Measurements from ENCODE around the gene DGKB. TPM values are rescaled to one million over a fixed set of nuclear protein-coding genes. Genes with fewer than 3 reads are reported as not detected.

DGKB gene
- total RNA-seq, 6 experiments from 2014 or later = 0.23 to 0.76 (median 0.61) TPM

DNA sequence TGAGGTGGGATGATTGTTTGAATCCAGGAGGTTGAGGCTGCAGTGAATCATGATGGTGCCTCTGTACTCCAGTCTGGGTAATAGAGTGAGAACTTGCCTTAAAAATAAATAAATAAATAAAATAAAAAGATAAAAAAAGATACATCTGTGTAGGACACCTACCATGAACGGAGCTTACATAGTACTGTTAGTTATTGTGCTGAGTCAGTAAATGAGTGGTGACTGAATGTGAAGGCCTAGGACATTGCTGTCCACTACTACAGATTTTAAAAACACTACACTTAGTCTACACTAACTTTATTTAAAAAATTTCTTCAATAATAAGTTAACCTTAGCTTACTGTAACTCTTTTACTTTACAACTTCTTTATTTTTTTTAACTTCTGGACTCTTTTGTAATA lies 806.4 kb downstream of the DGKB start:
- H3K27ac Mint-ChIP-seq = no peak overlapping the region
- no peaks in the 10 kb centered on the region for H3K9me3 Mint-ChIP-seq
- H3K4me3 Mint-ChIP-seq = no peak overlapping the region
- H3K27me3 Mint-ChIP-seq (ENCODE audit: insufficient read depth) = no peaks in the 10 kb centered on the region; the same call in 1 of the 2 replicates
- no peaks in the 10 kb centered on the region for H3K36me3 Mint-ChIP-seq (ENCODE audit: low read depth)
- no peaks in the 10 kb centered on the region for H3K4me1 Mint-ChIP-seq (ENCODE audit: low read depth)
- DNase-seq = no peak
- TF ChIP-seq, protein P1, sequence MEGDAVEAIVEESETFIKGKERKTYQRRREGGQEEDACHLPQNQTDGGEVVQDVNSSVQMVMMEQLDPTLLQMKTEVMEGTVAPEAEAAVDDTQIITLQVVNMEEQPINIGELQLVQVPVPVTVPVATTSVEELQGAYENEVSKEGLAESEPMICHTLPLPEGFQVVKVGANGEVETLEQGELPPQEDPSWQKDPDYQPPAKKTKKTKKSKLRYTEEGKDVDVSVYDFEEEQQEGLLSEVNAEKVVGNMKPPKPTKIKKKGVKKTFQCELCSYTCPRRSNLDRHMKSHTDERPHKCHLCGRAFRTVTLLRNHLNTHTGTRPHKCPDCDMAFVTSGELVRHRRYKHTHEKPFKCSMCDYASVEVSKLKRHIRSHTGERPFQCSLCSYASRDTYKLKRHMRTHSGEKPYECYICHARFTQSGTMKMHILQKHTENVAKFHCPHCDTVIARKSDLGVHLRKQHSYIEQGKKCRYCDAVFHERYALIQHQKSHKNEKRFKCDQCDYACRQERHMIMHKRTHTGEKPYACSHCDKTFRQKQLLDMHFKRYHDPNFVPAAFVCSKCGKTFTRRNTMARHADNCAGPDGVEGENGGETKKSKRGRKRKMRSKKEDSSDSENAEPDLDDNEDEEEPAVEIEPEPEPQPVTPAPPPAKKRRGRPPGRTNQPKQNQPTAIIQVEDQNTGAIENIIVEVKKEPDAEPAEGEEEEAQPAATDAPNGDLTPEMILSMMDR (IDR thresholded peaks at IDR 0.05) = no peak

DNA sequence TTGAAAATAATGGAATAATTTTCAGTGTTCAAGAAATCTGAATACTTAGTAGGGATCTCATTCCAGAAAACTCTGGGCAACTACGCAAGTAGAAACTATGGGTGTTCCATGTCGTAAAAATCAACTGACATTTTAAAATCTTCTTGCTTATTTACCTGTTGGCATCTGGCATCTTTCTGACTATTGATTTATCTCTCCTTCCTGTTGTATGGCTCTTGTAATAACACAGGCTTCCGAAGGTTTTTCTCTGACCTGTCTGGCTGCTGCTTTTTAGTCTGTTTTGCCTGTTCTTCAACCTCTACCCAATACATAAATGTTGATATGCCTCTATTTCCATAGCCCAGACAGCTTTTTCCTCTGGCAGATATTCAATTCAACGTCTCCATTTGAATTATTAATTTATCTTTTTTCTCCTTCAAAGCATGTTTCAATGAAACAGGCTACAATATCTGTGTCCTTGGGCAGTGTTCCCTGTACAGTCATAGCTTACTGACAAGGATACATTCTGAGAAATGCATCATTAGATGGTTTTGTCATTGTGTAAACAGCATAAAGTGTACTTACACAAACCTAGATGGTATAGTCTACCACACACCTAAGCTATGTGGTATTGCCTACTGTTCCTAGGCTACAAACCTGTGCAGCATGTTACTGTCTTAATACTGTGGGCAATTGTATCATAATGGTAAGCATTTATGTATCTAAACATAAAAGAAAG lies 807.2 kb downstream of the DGKB start:
- H3K9me3 Mint-ChIP-seq = no peaks in the 10 kb centered on the region
- H3K27ac Mint-ChIP-seq = no peak overlapping the region
- DNase-seq = no peak
- no peaks in the 10 kb centered on the region for H3K36me3 Mint-ChIP-seq (ENCODE audit: low read depth)
- TF ChIP-seq, protein P1 (IDR thresholded peaks at IDR 0.05) = no peak
- no peak overlapping the region for H3K4me3 Mint-ChIP-seq
- H3K27me3 Mint-ChIP-seq (ENCODE audit: insufficient read depth) = no peaks in the 10 kb centered on the region; the same call in 1 of the 2 replicates
- H3K4me1 Mint-ChIP-seq (ENCODE audit: low read depth) = no peaks in the 10 kb centered on the region
